Amygdala (tissue), 56 donors: ENCODE data around the gene LCORL.
A peak's percentile ranks its signal among the peaks of the same experiment; 100 is the strongest.
"Not testable (repeated sequence)": the region's sequence is repeated elsewhere in the genome, so short reads cannot be mapped to it uniquely, and the experiment has no call there.

Experiments used
- DNase-seq, 56 donors: peaks; one replicate each; lab custom pipeline; 2025; lab: John Stamatoyannopoulos, UW

LCORL gene

GRCh38 chr4:17866810-17867209 lies 154.7 kb downstream of the LCORL start:
- DNase-seq = no peak

GRCh38 chr4:17865866-17866363 lies 155.6 kb downstream of the LCORL start:
- DNase-seq = no peak

GRCh38 chr4:17861906-17862305 lies 159.6 kb downstream of the LCORL start:
- DNase-seq = not testable (repeated sequence)

GRCh38 chr4:17859793-17860406 lies 161.7 kb downstream of the LCORL start:
- no peak for DNase-seq

- no peak for DNase-seq
These were observed 167.5 kb downstream of the LCORL start for GRCh38 chr4:17854036-17854435.

- DNase-seq = no peak
These were observed 169.6 kb downstream of the LCORL start for GRCh38 chr4:17851959-17852358.

- DNase-seq = not testable (repeated sequence)
These were observed 171.3 kb downstream of the LCORL start for GRCh38 chr4:17850295-17850694.

- no peak for DNase-seq
These were observed 175.3 kb downstream of the LCORL start for GRCh38 chr4:17846266-17846665.

- DNase-seq = no peak
These were observed 197.5 kb downstream of the LCORL start for GRCh38 chr4:17823871-17824669.

- DNase-seq = peak in 1 of 56 donors; percentile 43
These were observed 204.5 kb downstream of the LCORL start for GRCh38 chr4:17817027-17817426.

- DNase-seq = no peak
These were observed 205.4 kb downstream of the LCORL start for GRCh38 chr4:17816142-17816541.

GRCh38 chr4:17814140-17814539 lies 207.4 kb downstream of the LCORL start:
- DNase-seq = no peak

- no peak for DNase-seq
These were observed 208.8 kb downstream of the LCORL start for GRCh38 chr4:17812801-17813200.

- DNase-seq = no peak
These were observed 209.4 kb downstream of the LCORL start for GRCh38 chr4:17812125-17812524.

GRCh38 chr4:17811078-17811603 lies 210.4 kb downstream of the LCORL start:
- DNase-seq = peak in 1 of 56 donors; percentile 46

GRCh38 chr4:17810260-17811077 lies 211.1 kb downstream of the LCORL start, which contains the start of the genes DCAF16 and NCAPG:
DCAF16 (minus strand) TSS chr4:17810757; CDS start chr4:17804141, 6,616 bp downstream.
NCAPG (plus strand) TSS chr4:17810979; CDS start chr4:17811078, 99 bp downstream.
- DNase-seq = peak; percentile 65 to 100 (median 98)

- DNase-seq = no peak
These were observed 211.9 kb downstream of the LCORL start for GRCh38 chr4:17809667-17810066.

GRCh38 chr4:17807446-17807845 lies 214.1 kb downstream of the LCORL start:
- DNase-seq = no peak

GRCh38 chr4:17805580-17806155 lies 215.9 kb downstream of the LCORL start:
- no peak for DNase-seq

- no peak for DNase-seq
These were observed 223.7 kb downstream of the LCORL start for GRCh38 chr4:17797808-17798207.
